GM12874 (cell line): ENCODE results near the gene KLF13.

Source experiments
- CTCF ChIP-seq: IDR thresholded peaks from 2 replicates; pipeline ENCODE4 v1.5.1; 2011; ENCODE audit warnings: low read depth, mild to moderate bottlenecking, control low read depth, low read length, moderate library complexity; ENCODE audit not compliant: insufficient read depth

Gene KLF13

GRCh38 chr15:31419820-31420219 lies 93.2 kb downstream of the KLF13 start:
- TF ChIP-seq CTCF = no peak

GRCh38 chr15:31427411-31427810 lies 100.8 kb downstream of the KLF13 start:
- no peak for TF ChIP-seq CTCF
